ENCODE results near the gene NXPH1.

The NXPH1 gene

DNA sequence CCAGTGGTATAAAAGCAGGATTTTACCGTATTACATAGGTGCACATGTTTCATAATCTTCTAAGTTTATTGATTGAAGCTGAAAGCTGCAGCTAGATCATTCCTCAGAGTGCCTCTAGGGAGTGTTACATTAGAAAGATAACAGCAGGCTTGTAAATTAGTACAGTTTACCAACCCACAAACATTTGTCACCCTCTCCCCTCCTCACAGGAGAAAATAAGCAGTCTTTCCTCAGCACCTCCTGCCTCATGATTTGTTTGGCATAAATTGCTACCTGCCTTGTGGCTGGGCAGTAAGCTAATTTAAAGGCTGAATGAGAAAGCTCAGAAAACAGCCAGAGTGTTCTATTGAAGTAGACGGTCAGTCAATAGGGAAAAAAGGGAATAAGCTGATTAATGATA, 74.2 kb downstream of the NXPH1 start:
- no peak for DNase-seq (ENCODE audit: low spot score)

DNA sequence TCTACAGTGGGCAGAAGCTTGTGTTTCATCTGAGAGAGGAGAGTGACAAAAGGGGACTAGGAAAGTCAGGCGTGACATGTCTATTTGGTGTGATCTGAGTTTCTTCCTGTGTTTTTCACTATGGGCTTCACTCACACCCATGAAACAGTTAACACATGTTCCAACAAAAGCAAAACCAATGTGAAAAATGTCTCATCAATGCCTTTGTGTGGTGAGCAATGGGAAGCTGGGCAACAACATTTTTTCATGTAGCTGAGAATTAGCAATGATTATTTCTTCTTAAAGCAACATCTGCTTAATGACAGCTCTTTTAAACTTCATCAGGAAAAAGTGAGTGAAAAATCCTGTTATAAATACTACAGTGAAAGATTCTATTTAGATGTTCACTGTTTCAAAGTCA, 76.2 kb downstream of the NXPH1 start:
- DNase-seq (ENCODE audit: low spot score) = no peak

GRCh38 chr7:8511855-8512254, 78.4 kb downstream of the NXPH1 start:
- no peak for DNase-seq (ENCODE audit: low spot score)

- DNase-seq (ENCODE audit: low spot score) = no peak
Observed at GRCh38 chr7:8514781-8515519, 81.5 kb downstream of the NXPH1 start.

DNA sequence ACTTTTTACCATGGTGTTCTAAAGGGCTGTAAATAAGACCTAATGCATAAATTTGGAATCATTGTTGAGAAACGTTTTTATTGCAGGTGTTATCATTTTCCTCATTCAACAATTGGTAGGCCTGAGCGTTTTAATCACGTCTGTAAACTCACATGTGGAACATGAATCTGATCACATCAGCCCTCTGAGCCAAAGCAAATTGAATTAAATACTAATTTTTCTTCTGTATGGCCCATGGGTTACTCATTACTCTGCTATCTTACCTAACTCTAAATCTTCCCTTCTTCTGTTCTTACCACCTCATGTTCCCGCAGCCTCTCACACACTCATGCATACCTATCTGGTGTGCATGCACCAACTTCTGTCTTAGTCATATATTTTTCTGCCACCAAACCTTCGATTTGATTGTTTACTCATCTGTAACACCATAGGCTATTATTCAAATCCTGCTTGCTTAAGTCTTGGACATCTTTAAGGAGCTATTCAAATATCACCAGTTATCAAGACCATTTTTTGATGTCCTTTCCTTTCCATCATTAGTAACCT, 82.3 kb downstream of the NXPH1 start:
- DNase-seq (ENCODE audit: low spot score) = peak; percentile 43

- DNase-seq (ENCODE audit: low spot score) = peak; percentile 11
Observed at GRCh38 chr7:8516976-8517375, 83.6 kb downstream of the NXPH1 start.

DNA sequence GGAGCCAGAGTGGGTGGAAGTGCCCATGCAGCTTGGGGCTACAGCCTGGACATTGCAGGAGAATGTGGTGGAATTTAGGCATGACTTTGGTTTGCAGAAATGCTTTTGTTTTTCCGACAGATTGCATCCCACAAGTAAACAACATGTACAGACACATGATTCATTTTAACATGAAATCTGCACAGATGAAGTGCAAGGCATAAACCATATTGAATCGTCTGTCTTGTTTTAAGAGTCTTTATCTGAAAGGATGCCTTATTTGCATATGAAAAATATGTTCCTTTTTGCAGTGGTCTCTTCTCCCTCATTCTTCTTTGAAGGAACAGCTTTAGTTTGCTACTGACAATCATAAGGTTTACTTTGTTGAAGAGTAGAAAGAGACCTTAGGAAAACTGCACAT, 94.9 kb downstream of the NXPH1 start:
- no peak for DNase-seq (ENCODE audit: low spot score)

GRCh38 chr7:8531991-8532515, 98.6 kb downstream of the NXPH1 start:
- DNase-seq (ENCODE audit: low spot score) = no peak

- no peak for DNase-seq (ENCODE audit: low spot score)
Observed at GRCh38 chr7:8536431-8536830, 103.0 kb downstream of the NXPH1 start.

DNA sequence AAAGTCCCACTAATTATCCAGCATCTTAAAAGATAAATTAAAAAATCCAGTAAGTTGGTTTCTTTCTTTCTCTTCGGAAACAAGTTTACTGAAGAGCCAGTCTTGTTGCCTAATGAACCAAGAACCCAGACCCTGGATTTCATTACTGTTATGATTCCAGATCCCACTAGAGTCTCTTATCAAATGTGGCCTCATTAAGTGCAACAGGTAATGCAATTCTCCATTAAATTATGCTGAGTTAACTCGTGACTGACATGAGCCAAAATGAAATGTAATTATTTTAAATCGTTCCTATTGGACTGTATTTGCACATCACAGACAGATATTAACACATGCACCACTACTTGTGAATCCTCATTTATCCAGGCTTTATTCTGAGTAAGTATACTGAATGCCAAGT, 115.6 kb downstream of the NXPH1 start:
- no peak for DNase-seq (ENCODE audit: low spot score)

DNA sequence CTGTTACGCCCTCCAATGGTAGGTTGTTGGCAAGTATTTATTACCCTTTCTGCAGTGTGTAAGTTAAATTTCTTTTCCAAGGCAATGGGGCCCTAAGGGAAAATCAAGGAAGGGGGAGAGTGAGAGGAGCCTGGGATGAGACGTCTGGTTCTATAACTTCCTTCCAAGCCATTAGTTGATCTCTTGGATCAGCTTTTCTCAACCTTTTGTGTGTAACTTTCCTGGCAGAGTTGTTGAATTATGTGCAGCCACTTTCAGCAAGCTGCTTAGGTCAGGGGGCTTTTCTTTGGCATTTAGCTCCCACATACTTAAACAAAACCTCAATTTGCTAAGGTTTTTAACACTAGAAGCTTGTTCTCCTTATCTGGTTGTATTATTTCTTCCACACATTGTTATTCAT, 127.1 kb downstream of the NXPH1 start:
- DNase-seq (ENCODE audit: low spot score) = no peak

- no peak for DNase-seq (ENCODE audit: low spot score)
Observed at GRCh38 chr7:8561449-8561848, 128.0 kb downstream of the NXPH1 start.

- DNase-seq (ENCODE audit: low spot score) = no peak
Observed at GRCh38 chr7:8564281-8564680, 130.9 kb downstream of the NXPH1 start.

DNA sequence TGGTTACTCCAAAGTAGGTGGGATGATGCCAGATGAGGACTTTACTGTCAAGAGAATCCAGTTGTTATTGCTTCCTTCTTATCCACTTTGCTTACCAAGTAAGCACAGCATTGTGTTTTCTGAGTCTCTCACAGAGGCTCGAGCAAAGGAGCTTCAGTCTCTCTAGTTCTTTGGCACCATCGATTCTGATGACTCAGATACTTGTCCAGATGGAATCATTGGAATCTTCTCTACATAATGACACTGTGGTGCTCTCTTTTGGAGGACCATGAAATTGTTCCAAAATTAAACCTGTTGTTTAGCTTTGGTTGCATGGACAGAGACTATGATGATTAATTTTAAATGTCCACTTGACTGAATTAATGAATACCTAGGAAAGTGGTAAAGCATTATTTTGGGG, 132.6 kb downstream of the NXPH1 start:
- DNase-seq (ENCODE audit: low spot score) = no peak

DNA sequence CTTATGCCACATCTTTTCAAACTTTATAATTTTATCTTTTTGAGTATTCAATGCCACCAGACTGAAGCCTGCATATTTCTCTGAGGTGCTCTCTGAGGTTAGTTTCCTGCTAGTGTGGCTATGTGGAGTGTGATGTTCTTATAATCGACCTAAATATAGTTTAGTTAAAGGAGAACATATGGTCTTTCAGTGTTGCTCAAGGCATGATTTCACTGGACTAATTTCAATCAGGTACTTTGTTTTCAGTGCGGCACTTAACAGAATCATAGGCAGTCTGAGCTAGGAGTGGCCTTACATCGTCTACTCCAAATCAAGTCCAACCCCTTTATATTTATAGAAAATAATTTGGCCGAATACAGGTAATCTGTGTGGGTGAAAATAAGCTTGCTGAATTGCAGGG, 134.2 kb downstream of the NXPH1 start:
- no peak for DNase-seq (ENCODE audit: low spot score)

DNA sequence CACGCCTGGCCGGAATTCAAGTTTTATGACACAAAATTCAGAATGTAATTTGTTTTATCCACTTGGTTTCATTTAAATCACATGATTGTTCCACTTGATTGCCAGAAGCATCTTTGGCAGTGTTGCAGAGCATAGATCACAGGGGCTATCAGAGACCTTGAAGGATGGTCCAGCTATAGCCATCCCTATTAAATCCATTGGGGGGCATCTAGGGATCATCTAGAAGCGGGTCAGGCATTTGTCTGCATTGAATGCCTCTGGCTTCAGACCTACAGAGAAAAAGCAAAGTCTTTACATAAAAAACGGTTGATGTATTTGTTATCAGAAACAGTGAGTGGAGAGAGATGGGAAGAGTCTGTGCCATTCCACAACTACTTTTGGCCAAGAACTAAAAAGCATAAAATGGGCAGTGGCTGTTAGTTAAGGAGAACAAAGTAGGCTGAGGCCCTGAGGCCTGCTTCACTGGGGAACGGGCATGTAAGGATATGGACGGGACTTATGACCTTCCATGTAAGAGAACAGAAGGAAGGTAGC, 146.3 kb downstream of the NXPH1 start:
- no peak for DNase-seq (ENCODE audit: low spot score)

DNA sequence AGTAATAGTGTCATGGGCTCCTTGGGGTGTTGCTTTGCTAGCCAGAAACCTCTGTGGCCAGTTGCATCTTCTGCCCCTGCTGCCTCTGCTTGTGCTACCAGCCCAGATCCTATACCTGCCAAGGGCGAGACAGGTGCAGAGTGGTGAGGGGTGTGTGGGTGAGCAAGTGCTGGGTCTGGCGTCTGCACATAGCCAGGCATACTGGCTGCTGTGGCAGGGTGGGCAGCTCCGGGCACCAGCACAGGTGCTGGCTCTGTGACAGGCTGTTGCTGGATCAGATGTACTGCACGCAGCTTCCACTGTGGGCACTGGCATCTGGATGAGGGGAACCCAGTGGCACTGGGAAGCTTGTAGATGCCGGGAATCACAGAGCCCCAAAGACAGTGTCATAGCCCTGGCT, 148.4 kb downstream of the NXPH1 start:
- DNase-seq (ENCODE audit: low spot score) = no peak

DNA sequence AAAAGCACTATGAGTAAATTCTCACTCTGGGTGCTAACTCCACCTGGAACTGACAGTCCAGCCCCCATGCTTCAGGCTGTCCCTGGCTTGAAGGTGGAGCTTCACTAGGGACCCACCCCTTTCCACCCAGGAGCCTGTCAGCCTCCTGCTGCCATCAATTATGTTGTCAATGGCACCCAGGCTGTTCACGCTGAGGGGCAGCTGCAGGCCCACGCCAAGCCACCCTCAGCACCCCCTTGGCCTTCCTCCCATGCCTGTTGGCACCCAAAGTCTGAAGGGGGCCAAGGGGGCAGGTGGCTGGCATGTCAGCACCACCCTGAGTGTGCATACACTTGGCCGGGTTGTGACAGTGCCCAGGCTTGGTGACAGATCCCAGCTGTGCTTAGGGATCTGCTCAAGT, 149.3 kb downstream of the NXPH1 start:
- DNase-seq (ENCODE audit: low spot score) = no peak

DNA sequence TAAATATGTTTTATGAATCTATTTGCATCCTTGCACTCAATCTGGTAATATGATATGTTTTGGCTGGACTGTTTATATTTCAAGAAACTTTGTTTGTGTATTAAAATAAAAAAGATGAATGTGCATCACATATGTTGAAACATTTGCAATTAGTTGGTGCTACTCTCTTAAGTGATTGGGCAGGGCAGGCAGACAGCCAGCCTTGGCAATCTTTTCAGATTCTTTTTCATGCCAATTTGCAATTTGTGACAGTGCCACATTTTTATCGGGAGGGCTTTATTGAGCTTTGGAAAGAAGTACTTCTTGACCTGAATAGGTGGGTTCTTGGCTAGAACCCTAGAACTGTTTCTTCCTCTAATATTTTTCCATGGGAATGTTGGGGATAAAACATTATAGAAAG, 152.2 kb downstream of the NXPH1 start:
- DNase-seq (ENCODE audit: low spot score) = no peak

- no peak for DNase-seq (ENCODE audit: low spot score)
Observed at GRCh38 chr7:8590225-8590624, 156.8 kb downstream of the NXPH1 start.

DNA sequence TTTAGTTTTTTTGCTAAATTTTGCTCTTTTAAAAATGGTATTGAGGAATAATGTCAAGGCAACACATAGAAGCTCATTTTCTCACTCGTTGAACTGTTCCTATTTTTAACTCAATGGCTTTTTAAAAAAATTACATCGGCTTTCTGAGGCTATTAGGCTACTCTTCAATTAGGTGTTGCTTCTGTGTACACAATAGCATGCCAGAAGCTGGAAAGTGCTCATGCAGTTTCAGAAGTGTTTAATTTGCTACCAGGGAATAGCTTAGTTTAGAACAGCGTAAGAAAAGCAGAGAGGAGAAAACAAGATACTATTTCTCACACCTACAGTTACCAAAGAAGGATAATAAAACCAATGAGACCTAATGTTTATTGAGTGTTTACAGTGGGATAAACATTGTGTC, 157.4 kb downstream of the NXPH1 start:
- DNase-seq (ENCODE audit: low spot score) = no peak

- DNase-seq (ENCODE audit: low spot score) = no peak
Observed at GRCh38 chr7:8591289-8591688, 157.9 kb downstream of the NXPH1 start.

DNA sequence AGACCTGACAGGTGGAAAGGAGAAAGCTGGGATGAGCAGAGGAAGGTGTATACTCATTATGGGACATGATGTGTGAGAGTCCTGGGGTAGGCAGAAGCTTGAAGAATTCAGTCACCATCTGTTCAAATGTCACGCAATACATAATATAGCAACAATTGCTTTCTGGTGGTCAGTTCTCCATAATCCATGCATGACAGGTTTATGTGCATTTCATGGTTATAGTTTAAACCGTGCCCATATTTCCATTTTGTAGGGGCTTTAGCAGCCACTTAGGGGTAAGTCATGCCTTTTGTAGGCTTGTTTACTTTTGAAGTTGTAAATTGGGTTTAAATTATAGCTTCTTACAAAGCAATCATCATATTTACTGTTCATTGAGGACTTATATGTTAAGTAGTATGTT, 158.8 kb downstream of the NXPH1 start:
- DNase-seq (ENCODE audit: low spot score) = no peak

GRCh38 chr7:8594115-8594514, 160.7 kb downstream of the NXPH1 start:
- no peak for DNase-seq (ENCODE audit: low spot score)
